Measurements from ENCODE around the gene CKB.
A peak's percentile ranks its signal among the peaks of the same experiment; 100 is the strongest.

CKB gene

DNA sequence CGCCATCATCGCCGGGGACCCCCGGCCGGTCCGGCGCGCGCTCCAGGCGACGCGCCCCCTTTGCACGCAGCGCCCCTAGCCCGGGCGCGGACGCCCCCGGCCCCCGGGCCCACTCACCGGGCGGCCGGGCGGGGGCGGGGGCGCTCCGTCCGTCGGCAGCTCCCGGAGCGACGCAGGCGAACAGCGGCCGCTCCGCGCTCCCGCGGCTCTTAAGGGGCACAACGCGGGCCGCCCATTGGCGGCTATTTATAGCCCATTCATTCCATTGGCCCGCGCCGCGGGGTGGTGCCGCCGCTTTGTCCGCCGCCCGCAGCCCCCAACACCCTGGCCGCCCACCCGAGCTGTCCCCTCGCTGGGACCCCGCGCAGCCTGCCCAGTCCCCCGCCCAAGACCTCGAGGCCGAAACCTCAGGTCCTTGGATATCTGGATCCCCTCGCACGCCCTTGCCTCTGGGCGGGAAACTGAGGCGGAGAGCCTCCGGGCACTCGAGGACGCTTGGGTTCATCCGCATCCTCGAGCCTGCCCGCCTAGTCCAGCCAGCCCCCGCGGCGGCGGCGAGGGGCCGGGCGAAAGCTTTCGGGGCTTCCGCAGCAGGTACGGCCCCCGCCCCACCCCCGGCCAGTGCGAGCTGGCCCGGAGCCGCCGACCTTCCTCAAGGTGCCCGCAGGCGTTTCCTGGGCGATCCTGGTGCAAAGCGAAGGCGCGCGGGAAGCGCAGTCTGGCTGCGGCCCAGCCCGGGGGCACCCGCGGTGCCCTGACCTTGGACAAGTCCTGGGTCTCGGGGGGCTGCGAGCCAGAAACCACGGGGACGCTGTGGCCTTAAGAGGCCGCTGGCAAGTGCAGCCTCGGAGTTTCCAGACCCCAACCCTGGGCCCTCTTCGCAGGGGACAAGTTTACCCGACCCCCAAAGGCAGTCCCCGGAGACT lies at the start of gene CKB:
TSS of gene CKB (minus strand) at position 182 of the 926 bp plus-strand sequence. CDS start 337 bp downstream, outside the sequence.
- no peak for DNase-seq

DNA sequence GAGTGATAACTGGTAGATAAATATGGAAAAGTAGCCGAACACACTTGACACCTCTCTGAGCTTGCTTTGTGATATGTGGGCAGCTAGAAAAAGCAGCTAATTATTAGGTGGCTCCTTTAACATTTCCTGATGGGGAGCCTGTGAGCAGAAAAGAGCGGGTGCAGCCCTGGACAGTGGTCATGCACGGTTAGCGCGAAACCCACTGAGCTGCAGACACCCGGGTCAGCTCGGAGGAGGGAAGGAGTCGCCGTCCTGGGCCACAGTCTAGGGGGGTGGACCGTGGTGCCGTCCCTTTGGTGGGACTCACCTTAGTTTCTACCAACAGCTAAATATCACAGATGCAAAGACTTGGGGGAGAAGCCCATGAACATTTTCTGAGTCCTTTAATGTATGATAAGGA lies 46.8 kb upstream of the CKB start:
- DNase-seq, result no peak

DNA sequence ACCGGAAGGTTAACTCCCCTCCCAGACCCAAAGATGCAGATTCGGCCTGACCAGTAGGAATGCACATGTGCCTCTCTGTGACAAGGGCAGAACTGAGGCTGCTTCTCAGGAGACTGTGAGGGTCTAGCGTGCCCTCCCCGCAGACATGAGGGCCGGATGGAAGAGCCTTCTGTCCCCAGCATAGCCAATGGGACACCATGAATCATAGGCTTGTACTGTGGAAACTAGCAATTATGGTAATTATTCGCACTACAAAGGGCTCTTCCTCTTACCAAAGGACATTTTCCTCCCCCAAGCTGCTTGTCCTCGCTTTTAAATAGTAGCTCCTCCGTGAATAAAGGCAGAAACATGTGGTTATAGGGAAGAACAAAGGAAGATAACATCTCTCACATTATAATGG lies 46.3 kb upstream of the CKB start:
- no peak for DNase-seq

DNA sequence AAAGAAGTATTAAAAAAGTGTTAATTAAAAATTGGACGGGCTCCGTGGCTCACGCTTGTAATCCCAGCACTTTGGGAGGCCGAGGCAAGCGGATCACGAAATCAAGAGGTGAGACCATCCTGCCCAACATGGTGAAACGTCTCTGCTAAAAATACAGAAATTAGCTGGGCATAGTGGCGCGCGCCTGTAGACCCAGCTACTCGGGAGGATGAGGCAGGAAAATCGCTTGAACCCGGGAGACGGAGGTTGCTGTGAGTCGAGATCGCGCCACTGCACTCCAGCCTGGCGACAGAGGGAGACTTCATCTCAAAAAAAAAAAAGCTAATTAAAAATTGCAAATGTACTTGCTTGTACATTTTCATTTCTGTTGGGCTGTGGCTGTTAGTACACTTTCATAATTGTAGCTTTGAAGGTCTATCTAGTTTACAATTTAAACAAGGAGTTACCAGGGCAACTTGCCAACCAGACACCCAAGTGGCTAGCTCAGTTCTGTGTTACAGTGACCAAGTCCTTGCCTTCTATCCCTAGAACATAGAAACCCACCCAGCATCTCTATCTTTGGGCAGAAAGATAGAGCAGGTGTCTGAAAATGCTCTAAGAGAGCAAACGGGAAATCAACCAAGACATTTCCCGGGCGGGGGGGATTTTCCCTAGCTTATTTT lies 41.3 kb upstream of the CKB start:
- DNase-seq, result no peak

DNA sequence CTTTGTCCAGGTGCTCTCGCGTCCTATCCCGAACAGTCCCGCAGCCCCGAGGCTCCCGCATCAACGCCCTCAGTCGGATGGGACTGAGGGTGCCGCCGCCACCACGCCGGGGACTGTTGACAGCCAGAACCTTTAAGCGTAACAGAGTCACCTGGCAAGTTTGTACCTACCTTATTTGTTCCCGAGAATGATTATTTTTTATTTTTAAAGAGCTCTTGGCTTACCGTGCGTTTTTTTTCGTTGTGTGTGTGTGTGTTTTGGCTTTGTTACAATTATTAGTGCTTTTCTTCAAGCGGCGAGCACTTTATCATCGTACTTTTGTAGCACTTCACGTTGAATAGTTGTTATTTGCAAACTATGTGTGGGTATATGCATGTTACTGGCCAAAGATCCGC lies 40.6 kb upstream of the CKB start:
- DNase-seq, result peak; percentile 19

DNA sequence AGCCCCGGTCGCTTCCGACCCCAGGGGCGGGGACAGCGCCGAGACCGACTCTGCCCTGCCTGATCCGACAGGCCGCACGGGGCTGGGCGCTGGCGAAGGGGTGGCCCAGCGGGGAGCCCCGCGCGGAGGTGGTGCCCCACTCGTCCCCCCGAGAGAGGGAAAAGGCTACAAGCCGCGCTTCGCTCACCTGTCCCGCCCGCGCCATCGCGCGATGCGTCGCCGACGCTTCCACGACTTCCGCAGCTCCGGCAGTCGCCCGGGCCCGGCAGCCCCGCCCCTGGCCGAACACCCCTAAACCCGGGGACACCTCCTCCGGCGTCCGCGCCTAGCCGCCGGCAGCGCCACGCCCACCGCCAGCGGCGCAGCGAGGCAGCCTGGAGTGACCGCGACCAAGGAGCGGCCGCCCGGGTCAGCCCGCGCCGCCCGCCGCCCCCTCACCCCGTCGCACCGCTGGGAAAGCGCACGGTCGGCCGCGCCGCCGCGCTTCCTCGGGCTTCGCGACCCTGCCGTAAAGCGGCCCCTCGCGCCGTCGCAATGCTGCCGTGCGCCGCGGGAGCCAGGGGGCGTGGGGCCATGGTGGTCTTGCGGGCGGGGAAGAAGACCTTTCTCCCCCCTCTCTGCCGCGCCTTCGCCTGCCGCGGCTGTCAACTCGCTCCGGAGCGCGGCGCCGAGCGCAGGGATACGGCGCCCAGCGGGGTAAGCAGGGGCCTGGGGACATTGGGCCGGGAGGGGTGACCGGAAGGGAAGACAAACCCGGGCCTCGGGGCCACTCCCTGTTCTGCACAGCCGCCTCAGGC lies 40.0 kb upstream of the CKB start, which contains the start of the genes BAG5 and COA8:
TSS of gene BAG5 (minus strand) at position 229 of the 797 bp plus-strand sequence. CDS start 1,493 bp downstream, outside the sequence.
TSS of gene COA8 (plus strand) at position 532 of the 797 bp plus-strand sequence. CDS start at position 574, 42 bp downstream.
- DNase-seq, result peak; percentile 65

DNA sequence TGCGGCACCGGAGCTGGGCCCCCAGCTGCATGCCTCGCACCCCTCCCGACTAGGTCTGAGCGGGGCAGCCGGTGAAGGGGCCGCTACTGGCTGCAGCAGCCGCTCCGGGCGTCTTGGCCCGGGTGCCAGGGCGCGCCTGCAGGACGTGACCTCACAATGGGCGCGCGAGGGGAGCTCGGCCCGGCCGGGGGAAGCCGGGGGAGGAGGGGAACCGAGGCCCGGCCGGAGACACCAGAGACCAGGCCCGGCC lies 39.5 kb upstream of the CKB start:
- no peak for DNase-seq

DNA sequence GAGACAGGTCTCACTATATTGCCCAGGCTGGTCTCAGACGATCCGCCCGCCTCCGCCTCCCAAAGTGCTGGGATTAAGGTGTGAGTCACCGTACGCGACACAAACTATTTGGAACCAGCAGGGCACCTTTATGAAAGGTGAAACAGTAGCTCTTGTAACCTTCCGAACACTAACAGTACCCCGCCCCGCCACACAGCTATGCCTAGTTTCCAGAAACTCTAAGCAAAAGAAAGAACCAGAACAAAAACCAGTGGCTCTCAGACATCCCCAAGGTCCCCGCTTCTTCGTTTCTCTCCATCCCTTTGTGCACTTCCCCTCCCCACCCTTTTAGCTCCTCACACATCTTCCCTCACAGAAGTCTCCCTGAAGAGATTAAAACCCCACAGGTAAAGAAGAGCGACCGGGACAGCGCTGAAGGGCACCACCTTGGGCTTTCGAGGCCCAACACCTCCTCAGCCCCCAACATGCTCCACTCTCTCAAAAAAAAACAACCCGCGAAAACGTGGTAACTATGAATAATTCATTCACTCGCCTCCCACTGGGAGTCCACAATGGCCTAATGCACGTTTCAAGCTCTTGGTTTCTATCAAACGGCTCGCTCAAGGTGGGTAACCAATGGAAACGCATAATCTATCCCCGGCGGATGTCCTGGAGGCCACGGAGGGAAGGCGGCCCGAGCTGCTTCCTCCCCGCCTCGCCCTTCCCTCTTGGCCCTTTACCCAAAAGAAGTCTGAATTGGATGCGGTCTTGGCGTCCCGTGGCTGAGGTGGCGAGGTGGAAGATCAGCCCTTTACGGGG lies 39.0 kb upstream of the CKB start:
- DNase-seq, result peak; percentile 42

DNA sequence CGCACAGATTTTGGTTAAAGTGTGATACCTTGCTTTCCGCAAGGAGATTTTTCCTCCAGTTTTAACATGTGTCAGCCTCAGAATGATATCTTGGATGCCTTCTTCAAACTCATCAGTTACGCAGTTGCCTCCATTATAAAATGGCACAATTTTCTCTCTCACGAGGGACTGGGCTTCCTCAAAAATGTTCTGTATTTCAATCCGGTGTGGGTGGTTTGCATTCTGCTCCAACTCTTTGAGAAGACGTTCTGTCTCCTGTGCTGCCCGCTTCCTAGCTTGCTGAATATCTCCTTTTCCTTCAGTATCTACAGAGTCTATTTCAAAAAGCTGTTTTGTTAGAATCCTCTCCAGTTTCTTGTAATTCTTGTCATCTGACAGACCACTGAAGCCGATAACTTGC lies 38.1 kb upstream of the CKB start:
- DNase-seq, result no peak

DNA sequence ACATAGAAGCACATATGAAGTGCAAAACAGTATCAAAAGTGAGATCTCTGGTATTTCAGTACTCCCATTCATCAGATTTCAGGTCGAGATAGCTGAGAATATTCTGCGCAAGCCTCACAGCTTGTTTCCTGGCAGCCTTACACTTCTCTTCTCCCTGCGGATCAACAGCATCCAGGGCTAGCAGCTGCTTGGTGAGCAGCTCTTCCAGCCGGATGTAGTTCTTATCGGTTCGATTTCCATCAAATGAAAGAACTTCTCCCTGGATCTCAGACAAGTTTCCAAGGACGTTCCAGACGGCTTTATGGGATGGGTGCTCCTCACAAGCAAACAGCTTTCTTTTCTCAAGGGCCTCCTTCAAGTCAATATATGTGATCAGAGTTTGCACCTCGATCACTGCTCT lies 37.1 kb upstream of the CKB start:
- no peak for DNase-seq

DNA sequence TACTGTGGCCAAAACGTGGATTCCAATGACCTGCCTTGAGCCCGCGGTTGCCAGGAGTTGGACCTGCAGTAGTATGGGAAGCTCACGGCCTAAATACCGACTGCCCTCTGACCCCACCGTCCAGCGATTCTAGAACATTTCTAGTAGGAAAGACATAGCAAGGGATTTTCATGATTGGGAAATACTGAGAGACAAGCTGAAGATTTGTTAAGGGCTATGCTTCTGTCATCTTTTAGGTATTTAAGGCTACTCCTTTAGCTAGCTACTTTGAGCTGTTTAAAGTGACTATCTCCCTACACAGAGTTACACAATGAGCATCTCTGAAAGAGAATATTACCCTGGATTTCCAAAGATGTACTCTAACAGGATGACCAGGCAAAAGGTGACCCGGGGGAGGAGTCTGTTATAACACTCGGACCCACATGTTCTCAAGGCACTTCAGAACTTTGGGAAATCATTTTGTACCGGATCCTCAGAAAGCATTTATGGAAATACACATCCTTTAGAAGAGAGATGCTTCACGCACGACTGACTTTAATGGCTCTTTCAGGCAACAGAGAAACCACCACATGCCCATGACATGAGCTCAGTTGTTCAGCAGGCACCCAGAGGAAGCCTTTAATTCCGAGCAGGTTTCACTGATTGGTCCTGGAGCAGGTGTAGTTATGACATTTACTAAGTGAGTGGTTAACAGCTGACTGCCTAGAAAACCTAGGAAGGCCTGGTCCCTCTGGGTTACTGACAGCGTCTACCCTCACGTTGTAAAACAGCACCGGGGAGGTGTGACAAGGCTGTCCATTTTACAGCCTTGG lies 35.6 kb upstream of the CKB start:
- no peak for DNase-seq

DNA sequence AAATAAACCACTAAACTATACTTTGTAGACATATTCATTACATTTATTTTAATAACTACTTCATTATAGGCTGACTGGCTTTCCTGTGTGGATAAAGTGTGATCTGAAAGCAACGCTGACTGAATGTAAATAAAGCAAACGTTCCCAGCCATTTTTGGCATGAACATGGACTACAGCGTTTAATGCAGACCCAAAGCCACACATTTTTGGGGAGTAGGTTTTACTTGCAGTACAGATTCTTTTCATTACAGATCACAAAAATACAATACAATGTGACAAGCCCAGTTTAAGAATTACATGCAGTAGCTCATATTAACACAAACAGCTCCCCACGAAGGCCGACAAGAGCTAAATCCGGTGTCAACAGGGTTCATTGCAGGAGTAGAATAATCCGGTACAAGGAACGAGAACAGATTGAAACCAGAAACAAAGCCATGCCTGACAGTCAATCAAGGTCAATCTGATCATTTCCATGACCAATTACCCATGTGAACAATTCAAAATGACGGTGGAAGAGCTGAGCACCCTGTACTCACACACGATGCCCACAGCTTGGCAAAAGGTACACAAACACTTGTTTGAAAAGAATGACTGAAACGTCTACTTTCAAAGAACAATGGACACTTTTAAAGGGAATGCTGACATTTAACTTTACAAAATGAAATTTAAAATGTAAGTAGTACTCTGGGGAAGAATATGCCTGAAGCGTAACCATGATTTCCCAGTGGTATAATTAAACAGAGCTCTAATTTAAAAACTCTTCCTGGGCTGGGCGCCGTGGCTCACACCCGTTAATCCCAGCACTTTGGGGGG lies 34.5 kb upstream of the CKB start:
- no peak for DNase-seq

DNA sequence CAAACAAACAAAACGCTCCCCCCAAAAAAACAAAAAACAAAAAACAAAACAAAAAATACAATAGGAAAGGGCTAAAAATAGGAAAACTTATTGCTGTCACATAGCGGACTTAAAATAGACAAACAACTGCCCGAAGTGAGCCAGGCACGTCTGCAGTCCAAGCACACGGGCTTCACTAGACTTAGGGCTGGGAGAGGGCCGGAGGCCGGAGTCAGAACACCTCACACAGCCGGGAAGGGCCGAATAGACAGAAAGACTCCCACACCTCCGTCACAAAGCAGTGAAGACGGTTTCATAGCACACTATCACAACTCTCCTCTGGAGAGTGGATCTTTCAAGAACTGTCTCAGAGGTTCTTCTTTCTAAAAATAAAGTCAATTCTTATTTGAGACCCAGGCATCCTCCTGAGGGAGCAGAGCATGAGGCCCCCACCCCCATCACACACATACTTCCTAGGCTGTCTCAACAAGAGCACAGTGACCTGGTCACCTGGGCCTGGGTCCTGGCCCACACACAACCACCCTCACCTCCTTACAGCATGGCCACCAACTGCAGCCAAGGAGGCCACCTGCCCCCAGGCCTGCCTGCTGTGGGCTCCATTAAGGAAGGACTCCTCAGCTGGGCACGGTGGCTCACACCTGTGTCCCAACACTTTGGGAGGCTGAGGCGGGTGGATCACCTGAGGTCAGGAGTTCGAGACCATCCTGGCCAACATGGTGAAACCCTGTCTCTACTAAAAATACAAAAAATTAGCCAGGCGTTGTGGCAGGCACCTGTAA lies 33.1 kb upstream of the CKB start:
- no peak for DNase-seq

DNA sequence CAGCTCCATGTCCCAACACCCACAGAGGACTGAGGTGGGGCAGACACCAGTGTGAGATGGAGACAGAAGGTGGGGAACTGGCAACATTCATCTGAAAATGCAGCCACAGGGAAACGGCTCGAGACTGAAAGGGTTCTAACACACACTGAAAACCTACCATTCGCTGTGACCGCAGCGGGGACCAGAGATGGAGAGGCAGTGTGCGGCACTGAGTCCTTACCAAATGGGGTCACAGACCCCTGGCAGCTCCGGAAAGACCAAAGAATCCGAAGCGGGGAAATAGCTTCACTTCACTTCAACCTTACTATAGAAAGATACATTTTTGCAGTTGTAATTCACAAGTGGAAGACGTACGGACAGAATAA lies 30.2 kb upstream of the CKB start:
- no peak for DNase-seq

DNA sequence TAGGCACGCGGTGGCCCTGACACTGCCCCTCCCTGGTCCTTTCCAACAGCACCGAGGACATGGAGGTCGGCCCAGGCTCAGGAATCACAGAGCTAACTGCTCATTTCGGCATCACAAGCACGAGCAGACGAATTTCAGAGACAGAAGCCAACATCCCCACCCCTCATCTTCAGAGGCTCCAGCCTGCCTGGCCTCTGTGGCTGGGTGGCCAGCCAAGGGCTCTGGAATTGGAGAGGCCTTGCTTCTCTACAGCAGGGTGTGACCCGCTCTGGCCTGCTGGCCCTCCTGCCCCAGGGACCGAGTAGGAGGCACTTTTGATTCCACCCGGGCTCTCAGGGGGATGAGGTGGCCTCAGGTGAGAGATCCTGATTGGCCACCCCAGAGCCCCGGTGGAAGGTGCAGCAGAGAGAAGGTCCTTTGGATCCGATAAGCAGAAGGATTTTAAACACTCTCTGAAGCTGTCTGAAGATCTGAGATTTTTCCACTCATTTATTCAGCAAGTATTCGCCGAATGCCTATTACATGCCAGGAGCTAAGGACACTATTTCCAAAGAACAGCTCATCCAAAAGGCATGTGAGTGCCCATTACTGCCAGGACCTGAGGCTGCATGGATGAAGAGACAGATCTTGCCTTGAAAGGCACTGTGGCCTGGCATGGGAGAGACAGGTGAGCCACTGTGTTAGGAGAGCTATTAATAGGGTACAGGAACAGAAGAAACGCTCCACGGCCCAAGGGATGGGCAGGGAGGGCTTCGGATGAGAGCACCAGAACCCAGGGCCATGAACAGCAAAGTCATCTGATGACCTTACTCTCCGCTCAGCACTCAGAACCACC lies 29.6 kb upstream of the CKB start:
- DNase-seq, result no peak

DNA sequence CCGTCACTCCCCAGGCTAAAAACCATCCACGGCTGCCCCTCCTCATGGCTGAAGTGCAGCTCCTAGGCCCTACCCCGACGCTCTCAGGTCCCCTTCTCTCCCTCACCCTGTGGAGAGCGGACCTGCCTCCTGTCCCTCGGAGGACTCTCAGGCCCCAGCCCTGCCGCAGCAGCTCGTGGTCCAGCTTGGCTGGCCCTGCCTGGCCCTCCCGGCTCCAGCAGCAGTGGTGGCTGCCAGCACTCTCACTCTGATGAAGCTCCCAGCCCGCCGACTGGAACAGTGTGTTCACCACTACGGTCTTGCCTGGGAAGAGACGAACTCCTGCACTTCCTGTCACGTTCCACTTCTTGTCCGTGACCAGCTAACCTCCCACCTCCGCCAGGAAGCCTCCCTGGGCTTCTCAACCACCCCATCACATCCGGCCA lies 28.7 kb upstream of the CKB start:
- DNase-seq, result no peak

DNA sequence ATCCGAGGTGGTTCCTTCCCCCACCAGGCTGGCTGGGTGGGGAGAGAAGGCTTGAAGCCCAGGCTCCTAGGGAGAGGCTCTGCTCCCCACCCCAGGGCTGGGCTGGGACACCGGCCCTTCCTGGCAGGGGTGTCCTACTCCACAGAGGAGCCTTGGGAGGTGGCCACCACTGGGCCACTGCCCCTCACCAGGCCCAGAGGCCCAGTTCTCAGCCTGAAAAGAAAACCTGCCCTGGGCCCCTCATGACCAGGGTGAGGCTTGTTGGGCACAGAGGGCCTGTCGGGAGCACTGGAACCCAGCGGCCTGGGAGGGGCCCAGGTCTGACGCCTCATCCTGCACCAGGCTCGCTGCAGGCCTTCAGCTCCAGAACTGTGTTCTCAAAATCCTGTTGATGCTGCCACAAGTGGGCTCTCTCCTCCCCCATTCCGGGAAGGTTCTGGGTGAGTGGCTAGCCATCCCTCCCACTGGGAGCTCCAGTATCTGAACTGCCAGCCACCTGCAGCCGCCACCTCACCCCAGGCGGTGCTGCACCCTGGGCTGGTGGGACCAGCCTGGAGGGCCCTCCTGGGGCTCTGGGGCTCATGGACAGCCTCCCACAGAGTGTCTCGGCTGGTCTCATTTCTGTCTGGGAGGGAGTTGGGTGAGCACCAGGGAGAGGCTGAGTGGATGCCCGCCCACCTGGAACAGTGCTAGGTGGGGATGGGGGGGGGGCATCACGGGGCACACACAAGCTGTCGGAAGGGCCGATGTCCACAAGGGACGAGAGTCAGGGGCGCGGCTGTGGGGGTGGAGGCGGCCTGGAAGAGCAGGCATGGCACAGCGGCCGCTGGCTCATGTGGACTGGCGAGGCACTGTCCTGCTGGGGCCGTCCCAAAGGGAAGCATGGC lies 28.1 kb upstream of the CKB start:
- DNase-seq, result no peak

Data from KG1 (cell line).